Ovary (tissue), 3 donors: Measurements from ENCODE around the gene NYAP2.

Experiments used
- CTCF ChIP-seq, 3 donors: fragments of 450-650 bp in 2 of 3; fragments of 200-600 bp in 1 of 3; IDR thresholded peaks; one replicate each; pipeline versions ENCODE4 v1.5.1 to v1.8.0; 2016 to 2022; ENCODE audit warnings: antibody characterized with exemption in 3 of 3, mild to moderate bottlenecking in 1 of 3
- EP300 ChIP-seq: sonication (generic); formaldehyde crosslinking; IDR thresholded peaks from one replicate; pipeline ENCODE4 v1.6.1; 2017; ENCODE audit warnings: antibody characterized with exemption
- POLR2A ChIP-seq: fragments of 450-650 bp; IDR thresholded peaks from one replicate; pipeline ENCODE4 v1.6.1; 2017; ENCODE audit warnings: antibody characterized with exemption, mild to moderate bottlenecking, moderate library complexity
- donor health status: DM: no; HTN: no; CAD: no.

GRCh38 chr2:225536036-225536435, 136.5 kb downstream of the NYAP2 start:
- TF ChIP-seq POLR2A (no peak), EP300 (no peak), CTCF (IDR thresholded peaks at IDR 0.05) (no peak)
